ENCODE results near the gene DEFB132.

DEFB132 gene

DNA sequence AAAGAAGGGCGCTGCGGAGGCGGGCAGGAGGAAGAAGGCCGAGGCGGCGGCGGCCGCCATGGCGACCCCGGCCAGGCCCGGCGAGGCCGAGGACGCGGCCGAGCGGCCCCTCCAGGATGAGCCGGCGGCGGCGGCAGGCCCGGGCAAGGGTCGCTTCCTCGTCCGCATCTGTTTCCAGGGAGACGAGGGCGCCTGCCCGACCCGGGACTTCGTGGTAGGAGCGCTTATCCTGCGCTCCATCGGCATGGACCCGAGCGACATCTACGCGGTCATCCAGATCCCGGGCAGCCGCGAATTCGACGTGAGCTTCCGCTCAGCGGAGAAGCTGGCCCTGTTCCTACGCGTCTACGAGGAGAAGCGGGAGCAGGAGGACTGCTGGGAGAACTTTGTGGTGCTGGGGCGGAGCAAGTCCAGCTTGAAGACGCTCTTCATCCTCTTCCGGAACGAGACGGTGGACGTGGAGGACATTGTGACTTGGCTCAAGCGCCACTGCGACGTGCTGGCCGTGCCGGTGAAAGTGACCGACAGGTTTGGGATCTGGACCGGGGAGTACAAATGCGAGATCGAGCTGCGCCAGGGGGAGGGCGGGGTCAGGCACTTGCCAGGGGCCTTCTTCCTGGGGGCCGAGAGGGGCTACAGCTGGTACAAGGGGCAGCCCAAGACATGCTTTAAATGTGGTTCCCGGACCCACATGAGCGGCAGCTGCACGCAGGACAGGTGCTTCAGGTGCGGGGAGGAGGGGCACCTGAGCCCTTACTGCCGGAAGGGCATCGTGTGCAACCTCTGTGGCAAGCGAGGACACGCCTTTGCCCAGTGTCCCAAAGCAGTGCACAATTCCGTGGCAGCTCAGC, 40.6 kb downstream of the DEFB132 start:
- no peak for DNase-seq

DNA sequence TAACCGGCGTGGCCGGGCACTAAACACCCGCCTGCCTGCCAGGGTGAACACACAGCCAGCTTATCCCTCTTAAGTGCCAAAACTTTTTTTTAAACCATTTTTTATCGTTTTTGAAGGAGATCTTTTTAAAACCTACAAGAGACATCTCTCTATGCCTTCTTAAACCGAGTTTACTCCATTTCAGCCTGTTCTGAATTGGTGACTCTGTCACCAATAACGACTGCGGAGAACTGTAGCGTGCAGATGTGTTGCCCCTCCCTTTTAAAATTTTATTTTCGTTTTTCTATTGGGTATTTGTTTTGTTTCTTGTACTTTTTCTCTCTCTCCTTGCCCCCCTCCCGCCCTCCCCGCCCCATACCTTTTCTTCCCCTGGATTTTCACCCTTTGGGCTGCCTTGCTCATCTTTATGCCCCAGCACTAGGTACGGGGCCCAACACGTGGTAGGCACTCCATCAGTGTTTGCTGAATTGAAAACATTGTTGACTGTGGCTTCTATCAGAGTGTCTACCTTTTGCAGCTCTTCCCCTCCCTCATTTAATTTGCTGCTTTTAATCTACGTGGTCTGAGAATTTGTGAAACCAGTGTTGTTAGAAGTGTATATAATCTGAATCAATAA, 41.4 kb downstream of the DEFB132 start:
- DNase-seq, result no peak

DNA sequence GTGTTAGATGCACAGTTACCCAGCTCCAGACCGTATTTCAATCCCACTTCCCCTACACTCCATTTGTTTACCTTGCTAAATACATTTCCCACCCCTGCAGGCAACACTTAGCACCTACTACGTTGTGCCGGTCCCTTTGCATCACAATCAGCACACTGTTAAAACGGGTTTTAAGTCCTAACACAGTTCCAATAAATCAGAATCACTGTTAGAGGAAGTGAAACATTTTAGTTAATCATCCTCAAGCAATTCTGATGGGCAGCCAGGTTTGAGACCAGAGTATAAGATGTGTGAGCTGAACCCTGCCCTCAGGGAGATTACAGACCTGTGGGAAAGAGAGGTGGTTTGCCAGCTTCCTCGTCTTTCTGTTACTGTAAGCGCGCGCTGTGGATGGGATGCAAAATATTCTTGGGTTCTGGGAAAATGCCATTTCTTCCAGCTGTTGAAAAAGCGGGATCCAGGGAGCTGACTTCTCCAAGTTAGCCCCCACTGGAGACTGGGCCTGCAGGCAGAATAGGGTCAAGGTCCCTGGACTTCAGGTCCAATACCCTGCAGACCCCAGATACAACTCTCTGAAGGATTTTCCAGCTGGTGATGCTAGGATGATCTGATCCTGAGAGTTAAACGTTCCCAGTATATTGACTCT, 42.9 kb downstream of the DEFB132 start:
- DNase-seq, result no peak

DNA sequence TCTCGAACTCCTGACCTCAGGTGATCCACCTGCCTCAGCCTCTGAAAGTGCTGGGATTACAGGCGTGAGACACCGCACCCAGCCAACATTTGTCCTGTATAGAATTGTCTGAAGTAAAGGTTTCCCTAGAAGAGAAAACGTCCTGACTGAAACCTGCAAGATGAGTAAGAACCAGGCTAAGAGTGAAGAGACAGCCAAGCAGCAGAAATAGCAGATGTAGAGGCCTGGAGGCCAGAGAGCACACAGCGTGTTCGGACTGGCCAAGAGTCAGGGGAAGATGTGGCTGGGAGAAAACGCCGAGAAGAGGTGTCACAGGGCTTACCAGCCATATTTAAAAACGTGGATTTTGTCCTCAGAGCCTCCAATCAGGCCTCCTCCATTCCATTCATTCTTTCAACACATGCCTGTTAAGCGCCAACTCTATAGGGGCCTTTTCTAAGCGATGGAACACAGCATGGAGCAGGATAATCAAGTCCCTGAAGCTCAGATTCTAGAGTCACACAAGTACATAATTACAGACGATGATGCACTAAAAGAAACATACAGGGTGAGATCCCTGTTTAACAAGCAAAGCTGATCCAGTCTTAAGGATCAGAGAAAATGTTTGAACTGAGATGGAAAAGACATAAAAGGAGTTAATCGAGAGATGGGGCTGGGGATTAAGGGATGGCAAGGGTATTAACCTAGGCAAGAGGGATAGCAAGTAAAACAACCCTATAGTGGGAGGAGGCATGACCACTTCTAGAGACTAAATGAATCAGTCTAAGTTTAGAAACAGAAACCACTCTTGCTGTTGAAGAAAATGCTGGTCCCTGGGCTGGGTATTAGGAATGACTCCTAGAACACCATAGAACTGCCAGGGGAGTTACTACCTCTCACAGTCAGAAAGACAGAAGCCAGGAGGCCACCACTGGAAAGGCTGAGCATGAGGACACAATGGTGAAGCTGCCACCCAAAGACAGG, 44.6 kb downstream of the DEFB132 start:
- DNase-seq, result no peak

DNA sequence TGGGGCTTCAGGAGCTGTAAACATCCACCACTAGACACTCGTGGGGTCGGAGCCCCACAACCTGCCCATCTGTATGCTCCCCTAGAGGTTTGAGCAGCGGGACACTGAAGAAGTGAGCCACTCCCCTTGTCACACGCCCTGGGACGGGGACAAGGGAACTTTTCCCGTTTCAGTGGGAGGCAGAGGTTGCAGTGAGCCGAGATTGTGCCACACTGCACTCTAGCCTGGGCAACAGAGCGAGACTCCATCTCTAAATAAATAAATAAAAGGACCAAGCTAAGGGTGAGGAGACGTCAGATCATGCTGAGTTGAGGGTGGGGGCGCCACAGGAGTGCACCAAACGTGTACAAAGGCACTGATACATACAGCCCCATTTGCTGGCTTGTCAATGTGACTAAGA, 48.2 kb downstream of the DEFB132 start:
- no peak for DNase-seq

DNA sequence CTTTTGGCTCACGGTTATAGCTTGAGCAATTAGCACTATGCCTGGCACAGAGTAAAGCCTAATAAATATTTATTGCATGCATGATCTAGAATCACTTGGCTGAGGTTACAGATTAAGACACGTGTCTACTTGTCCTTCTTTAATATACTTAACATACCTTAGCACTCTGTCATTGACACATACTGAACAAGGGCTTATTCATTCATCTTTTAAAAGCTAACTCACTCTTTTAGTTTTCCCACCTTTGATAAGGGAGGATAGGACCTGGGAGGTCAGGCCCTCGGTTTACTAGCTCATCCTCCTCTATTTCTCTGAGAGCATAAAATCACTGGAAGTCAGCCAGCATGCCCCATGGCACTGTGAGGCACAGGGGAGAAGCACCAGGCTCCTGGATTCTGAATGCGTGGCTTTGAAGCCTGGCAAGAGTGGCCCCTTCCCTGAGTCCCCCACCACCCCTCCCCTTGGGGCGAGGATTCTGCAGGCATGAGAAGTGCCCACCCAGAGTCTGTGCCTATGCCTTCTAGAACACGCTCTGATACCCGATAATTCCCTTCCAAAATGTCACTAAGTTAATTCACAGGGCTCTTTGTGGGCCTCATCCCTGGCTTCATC, 51.0 kb downstream of the DEFB132 start:
- no peak for DNase-seq

DNA sequence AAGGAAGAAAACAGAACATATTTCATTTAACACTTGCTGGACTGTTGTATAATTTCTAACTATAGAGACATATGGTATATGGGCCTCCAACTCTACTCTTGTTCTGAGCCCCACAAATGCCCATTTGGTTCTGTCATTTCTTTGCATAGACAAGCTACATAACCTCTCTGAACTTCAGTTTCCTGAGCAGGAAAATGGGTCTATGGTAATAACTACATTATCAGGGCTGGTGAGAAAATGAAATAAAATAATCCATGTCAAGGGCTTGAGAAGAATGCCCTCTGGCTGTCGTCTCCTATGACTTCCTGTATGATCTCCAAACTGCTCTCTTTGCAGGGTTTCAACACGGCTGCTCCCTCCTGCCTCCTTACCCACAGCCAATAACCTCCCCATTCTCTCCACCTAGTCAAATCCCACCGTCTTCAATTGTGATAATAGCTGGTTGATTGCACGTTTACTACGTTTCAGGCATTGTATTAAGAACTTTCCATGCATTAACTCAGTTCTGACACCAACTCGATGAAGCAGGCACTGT, 51.8 kb downstream of the DEFB132 start:
- no peak for DNase-seq

DNA sequence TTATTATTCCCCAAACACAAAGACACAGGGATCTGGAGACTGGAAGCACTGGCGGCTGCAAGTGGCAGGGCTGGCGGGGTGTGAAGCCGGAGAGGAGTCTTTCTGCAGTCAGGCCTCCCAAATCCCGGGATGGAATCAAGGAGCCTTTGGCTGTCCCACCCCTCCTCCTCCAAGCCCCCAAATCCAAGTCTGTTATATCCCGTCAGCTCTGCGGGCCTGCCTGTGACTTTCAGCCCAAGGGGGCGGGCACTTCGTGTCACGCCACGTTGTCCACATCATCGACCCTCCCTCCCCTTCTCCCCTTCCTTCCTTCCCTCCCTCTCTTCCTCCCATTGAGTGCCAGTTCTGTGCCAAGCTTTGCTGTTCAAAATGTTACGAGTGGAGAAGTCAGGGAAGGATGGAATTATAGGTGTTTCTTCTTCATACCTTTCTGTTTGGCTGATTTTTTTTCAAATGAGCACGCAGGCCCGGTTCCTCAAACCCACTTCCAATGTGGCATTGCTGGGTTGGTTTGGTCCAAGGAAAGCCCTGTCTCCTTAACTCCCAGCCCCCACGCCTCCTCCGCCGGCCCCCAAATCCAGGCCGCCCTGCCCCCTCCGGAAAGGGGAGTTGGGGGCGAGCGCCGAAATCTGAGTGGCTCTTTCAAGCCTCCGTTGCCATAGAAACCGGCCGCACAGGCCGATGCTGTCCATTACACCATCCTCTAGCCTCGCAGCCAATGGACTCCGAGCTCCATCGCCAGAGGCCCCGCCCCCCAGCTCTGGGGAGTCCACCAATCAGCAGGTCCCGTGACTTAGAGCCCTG, 52.5 kb downstream of the DEFB132 start:
- no peak for DNase-seq

DNA sequence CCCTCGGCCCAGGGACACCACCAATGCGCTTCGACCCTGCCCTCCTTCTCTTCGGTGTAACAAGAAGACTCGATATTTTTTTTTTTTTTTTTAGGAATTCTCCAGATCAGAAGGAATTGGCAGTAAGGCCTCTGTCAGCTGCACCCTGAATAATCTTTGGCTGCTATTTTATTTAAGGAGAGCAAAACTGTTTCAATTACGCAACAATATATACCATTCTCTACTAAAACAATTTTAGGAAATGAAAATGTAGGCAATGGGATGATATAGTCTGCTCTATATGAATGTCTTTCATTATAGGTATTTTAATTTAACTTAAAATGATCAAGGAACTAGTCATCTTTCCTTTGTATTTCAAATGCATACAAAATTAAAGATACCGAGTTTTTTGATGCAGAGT, 53.1 kb downstream of the DEFB132 start:
- DNase-seq, result no peak

Data from GDM1 (cell line).